ENCODE results near the gene SLC6A3. TPM values are rescaled to one million over a fixed set of nuclear protein-coding genes. Genes with fewer than 3 reads are reported as not detected.

The SLC6A3 gene
- total RNA-seq, 1 experiment from 2014 or later = not detected

DNA sequence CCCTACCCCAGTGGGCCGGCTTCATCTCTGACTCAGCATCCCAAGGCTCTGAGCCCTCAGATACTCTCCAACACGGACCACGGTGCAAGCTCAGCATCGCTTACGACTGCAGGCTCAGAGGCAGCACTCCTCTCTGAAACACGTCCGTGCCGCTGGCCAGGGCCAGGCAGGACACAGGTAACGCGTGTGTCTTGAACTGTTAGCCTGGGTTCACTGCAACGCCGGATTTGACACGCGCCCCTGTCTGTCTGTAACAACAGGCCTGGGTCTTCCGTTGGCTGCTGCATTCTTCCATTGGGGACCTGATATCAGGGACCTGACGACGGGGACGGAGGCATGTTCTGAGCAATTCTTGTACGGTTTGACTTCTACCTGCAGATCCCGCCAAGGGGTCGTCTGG is 6.4 kb downstream of the SLC6A3 start:
- H3K9me3 Mint-ChIP-seq (ENCODE audit: unreplicated experiment) = peaks cover 17% of the 10 kb centered on the region

DNA sequence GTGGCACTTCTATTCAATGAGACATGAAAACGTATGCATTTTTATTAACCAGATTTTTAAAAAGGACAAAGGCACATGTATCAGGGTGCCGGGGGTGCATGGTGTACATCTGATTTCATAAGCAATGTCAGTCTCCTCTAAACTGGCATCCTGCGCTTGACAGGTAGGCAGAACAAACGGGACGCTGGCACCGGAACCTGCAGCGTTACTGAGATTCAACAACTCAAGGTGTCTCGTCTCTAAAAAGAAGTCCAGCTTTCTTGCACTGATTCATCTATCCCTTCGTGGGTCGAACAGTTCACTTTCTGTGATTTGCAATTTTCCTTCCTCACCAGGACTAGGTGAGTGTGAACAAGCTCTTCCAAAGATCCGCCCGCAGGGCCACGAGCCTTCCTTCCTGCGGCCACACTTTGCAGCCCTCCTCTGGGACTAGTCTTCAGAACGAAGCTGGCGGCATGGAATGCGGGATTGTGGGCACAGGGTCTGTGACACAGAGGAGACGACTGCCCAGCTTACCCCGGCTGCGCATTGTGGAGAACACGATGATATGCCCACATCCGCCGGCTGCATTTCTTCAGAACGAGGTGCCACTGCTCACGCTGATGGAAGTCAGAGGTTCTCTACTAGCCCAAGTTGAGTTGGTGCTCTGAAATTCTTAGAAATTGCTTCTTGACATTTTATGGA is 7.2 kb downstream of the SLC6A3 start:
- POLR2A ChIA-PET = no interaction called here
- TF ChIP-seq, protein P1, sequence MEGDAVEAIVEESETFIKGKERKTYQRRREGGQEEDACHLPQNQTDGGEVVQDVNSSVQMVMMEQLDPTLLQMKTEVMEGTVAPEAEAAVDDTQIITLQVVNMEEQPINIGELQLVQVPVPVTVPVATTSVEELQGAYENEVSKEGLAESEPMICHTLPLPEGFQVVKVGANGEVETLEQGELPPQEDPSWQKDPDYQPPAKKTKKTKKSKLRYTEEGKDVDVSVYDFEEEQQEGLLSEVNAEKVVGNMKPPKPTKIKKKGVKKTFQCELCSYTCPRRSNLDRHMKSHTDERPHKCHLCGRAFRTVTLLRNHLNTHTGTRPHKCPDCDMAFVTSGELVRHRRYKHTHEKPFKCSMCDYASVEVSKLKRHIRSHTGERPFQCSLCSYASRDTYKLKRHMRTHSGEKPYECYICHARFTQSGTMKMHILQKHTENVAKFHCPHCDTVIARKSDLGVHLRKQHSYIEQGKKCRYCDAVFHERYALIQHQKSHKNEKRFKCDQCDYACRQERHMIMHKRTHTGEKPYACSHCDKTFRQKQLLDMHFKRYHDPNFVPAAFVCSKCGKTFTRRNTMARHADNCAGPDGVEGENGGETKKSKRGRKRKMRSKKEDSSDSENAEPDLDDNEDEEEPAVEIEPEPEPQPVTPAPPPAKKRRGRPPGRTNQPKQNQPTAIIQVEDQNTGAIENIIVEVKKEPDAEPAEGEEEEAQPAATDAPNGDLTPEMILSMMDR (IDR thresholded peaks at IDR 0.05; ENCODE audit: insufficient read depth in 1 of 2, low read depth in 1 of 2, low read length in 1 of 2, severe bottlenecking in 1 of 2, unreplicated experiment in 1 of 2) = no peak
- CTCF ChIA-PET = interaction anchor here (1.1 kb wide), 1 partner anchor 58 kb away, joined by 4 read pairs; no protein-coding TSS in a partner anchor
- Histone ChIP-seq H3K27me3 (replicated peaks; ENCODE audit: control insufficient read depth, insufficient read depth, low read length) (no peaks in the 10 kb centered on the region), H3K36me3 (ENCODE audit: control insufficient read depth, insufficient read depth, low read length) (no peaks in the 10 kb centered on the region), H3K4me1 (0 out of 2 replicates have a peak, but pooled peaks cover 3% of the 10 kb centered on the region), H3K9me3 (no peaks in the 10 kb centered on the region), H3K4me3 (ENCODE audit: low read depth, low read length) (no peak overlapping the region)
- Mint-ChIP-seq H3K4me3 (ENCODE audit: unreplicated experiment) (no peak overlapping the region), H3K27ac (ENCODE audit: unreplicated experiment) (no peak overlapping the region), H3K4me1 (ENCODE audit: low read depth, unreplicated experiment) (peaks cover 7% of the 10 kb centered on the region), H3K27me3 (ENCODE audit: insufficient read depth, unreplicated experiment) (peaks cover 5% of the 10 kb centered on the region), H3K9me3 (ENCODE audit: unreplicated experiment) (peaks cover 17% of the 10 kb centered on the region), H3K36me3 (ENCODE audit: insufficient read depth, unreplicated experiment) (no peaks in the 10 kb centered on the region)
- intact Hi-C loops (cut with micrococcal nuclease; ENCODE audit: unreplicated experiment) = no loop called here
- no peak for DNase-seq
- no TSS peak for BruUV-seq (replicated peaks)

More for the DNA sequence above, 6.4 kb downstream of the SLC6A3 start:
- ChIA-PET CTCF (no interaction called here), POLR2A (no interaction called here)
- no TSS peak for BruUV-seq (replicated peaks)
- no peak overlapping the region for H3K4me3 ChIP-seq (ENCODE audit: low read depth, low read length)
- H3K27ac Mint-ChIP-seq (ENCODE audit: unreplicated experiment) = no peak overlapping the region
- H3K4me1 Mint-ChIP-seq (ENCODE audit: low read depth, unreplicated experiment) = peaks cover 7% of the 10 kb centered on the region
- intact Hi-C loops (cut with micrococcal nuclease; ENCODE audit: unreplicated experiment) = no loop called here
- H3K4me1 ChIP-seq = 0 out of 2 replicates have a peak, but pooled peaks cover 3% of the 10 kb centered on the region
- H3K36me3 Mint-ChIP-seq (ENCODE audit: insufficient read depth, unreplicated experiment) = no peaks in the 10 kb centered on the region
- H3K27me3 Mint-ChIP-seq (ENCODE audit: insufficient read depth, unreplicated experiment) = peaks cover 5% of the 10 kb centered on the region
- H3K36me3 ChIP-seq (ENCODE audit: control insufficient read depth, insufficient read depth, low read length) = no peaks in the 10 kb centered on the region
- TF ChIP-seq, protein P1 (IDR thresholded peaks at IDR 0.05; ENCODE audit: insufficient read depth in 1 of 2, low read depth in 1 of 2, low read length in 1 of 2, severe bottlenecking in 1 of 2, unreplicated experiment in 1 of 2) = no peak
- no peaks in the 10 kb centered on the region for H3K27me3 ChIP-seq (replicated peaks; ENCODE audit: control insufficient read depth, insufficient read depth, low read length)
- H3K9me3 ChIP-seq = no peaks in the 10 kb centered on the region
- DNase-seq = no peak
- no peak overlapping the region for H3K4me3 Mint-ChIP-seq (ENCODE audit: unreplicated experiment)

DNA sequence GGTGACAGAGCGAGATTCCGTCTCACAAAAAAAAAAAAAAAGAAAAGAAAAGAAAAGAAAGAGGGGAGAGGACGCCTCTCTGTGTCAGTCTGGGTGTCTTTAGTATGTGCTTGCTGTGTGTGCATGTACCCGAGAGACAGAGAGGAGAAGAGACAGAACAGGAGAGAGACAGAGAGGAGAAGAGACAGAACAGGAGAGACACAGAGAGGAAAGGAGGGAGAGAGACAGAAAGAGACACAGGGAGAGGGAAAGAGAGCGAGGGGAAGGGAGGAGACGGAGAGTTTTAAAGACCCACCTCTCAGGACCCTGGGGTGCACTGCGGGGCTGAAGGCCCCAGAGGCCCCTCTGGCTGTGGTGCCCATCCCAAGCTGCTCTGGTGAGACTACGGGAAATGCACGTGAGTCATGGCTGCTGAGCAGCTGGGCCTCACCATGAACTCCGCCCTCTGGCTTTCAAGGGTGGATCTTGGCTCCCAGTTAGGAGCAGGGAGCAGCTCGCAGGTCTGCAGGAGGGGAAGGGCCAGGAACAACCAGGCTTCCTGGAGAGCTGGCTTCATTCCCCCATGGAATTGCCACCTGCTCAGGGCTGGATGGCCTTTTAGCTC is 7.9 kb downstream of the SLC6A3 start:
- ChIA-PET CTCF (interaction anchor here (1.1 kb wide), 1 partner anchor 57 kb away, joined by 4 read pairs; no protein-coding TSS in a partner anchor), POLR2A (no interaction called here)
- BruUV-seq (replicated peaks) = no TSS peak
- peaks cover 7% of the 10 kb centered on the region for H3K4me1 Mint-ChIP-seq (ENCODE audit: low read depth, unreplicated experiment)
- intact Hi-C loops (cut with micrococcal nuclease; ENCODE audit: unreplicated experiment) = no loop called here
- Histone ChIP-seq H3K9me3 (no peaks in the 10 kb centered on the region), H3K4me1 (0 out of 2 replicates have a peak, but pooled peaks cover 3% of the 10 kb centered on the region), H3K36me3 (ENCODE audit: control insufficient read depth, insufficient read depth, low read length) (no peaks in the 10 kb centered on the region), H3K4me3 (ENCODE audit: low read depth, low read length) (no peak overlapping the region), H3K27me3 (replicated peaks; ENCODE audit: control insufficient read depth, insufficient read depth, low read length) (no peaks in the 10 kb centered on the region)
- no peak overlapping the region for H3K4me3 Mint-ChIP-seq (ENCODE audit: unreplicated experiment)
- TF ChIP-seq, protein P1 (IDR thresholded peaks at IDR 0.05; ENCODE audit: insufficient read depth in 1 of 2, low read depth in 1 of 2, low read length in 1 of 2, severe bottlenecking in 1 of 2, unreplicated experiment in 1 of 2) = no peak
- H3K9me3 Mint-ChIP-seq (ENCODE audit: unreplicated experiment) = peaks cover 17% of the 10 kb centered on the region
- H3K27me3 Mint-ChIP-seq (ENCODE audit: insufficient read depth, unreplicated experiment) = peaks cover 5% of the 10 kb centered on the region
- no peaks in the 10 kb centered on the region for H3K36me3 Mint-ChIP-seq (ENCODE audit: insufficient read depth, unreplicated experiment)
- peak; percentile 43 to 61 for DNase-seq
- H3K27ac Mint-ChIP-seq (ENCODE audit: unreplicated experiment) = no peak overlapping the region

Data from Caco-2 (cell line).